ENCODE results near the gene TBC1D23.
"Not testable (repeated sequence)": the region's sequence is repeated elsewhere in the genome, so short reads cannot be mapped to it uniquely, and the experiment has no call there.

The TBC1D23 gene

GRCh38 chr3:100257586-100257985, 3.2 kb upstream of the TBC1D23 start:
- no peaks in the 10 kb centered on the region for H3K27me3 ChIP-seq (ENCODE audit: low read depth, low read length)
- H3K36me3 ChIP-seq (ENCODE audit: control insufficient read depth in 1 of 2, insufficient read depth in 2 of 2, low read length in 2 of 2): peaks cover 0 to 5% of the 10 kb centered on the region in 2 donors
- H3K4me3 ChIP-seq (ENCODE audit: low read depth in 1 of 2, low read length in 2 of 2): no peak overlapping the region
- H3K9me3 ChIP-seq (ENCODE audit: control insufficient read depth in 1 of 2, low read length in 2 of 2): no peaks in the 10 kb centered on the region
- no peak overlapping the region for H3K27ac ChIP-seq (ENCODE audit: low read length)
- peaks cover 4 to 21% of the 10 kb centered on the region in 2 donors for H3K4me1 ChIP-seq (ENCODE audit: control insufficient read depth in 1 of 2, insufficient read depth in 2 of 2, low read length in 2 of 2)

GRCh38 chr3:100260081-100260684, 609 bp upstream of the TBC1D23 start:
- no peaks in the 10 kb centered on the region for H3K27me3 ChIP-seq (ENCODE audit: low read depth, low read length)

GRCh38 chr3:100261485-100261903, 702 bp downstream of the TBC1D23 start:
- Histone ChIP-seq H3K4me3 (ENCODE audit: low read depth in 1 of 2, low read length in 2 of 2) (peak overlapping the region; percentile 94 to 96), H3K36me3 (ENCODE audit: control insufficient read depth in 1 of 2, insufficient read depth in 2 of 2, low read length in 2 of 2) (peaks cover 0 to 5% of the 10 kb centered on the region in 2 donors), H3K27ac (ENCODE audit: low read length) (peak overlapping the region; percentile 98), H3K27me3 (ENCODE audit: low read depth, low read length) (no peaks in the 10 kb centered on the region), H3K4me1 (ENCODE audit: control insufficient read depth in 1 of 2, insufficient read depth in 2 of 2, low read length in 2 of 2) (peaks cover 4 to 19% of the 10 kb centered on the region in 2 donors), H3K9me3 (ENCODE audit: control insufficient read depth in 1 of 2, low read length in 2 of 2) (no peaks in the 10 kb centered on the region)

More at GRCh38 chr3:100260081-100260684, 609 bp upstream of the TBC1D23 start:
- no peaks in the 10 kb centered on the region for H3K9me3 ChIP-seq (ENCODE audit: control insufficient read depth in 1 of 2, low read length in 2 of 2)
- H3K4me3 ChIP-seq (ENCODE audit: low read depth in 1 of 2, low read length in 2 of 2): peak overlapping the region; percentile 94 to 96
- peaks cover 0 to 5% of the 10 kb centered on the region in 2 donors for H3K36me3 ChIP-seq (ENCODE audit: control insufficient read depth in 1 of 2, insufficient read depth in 2 of 2, low read length in 2 of 2)
- H3K27ac ChIP-seq (ENCODE audit: low read length): peak overlapping the region; percentile 98
- H3K4me1 ChIP-seq (ENCODE audit: control insufficient read depth in 1 of 2, insufficient read depth in 2 of 2, low read length in 2 of 2): peaks cover 4 to 19% of the 10 kb centered on the region in 2 donors

- not testable (repeated sequence) for H3K4me3 ChIP-seq (ENCODE audit: low read depth in 1 of 2, low read length in 2 of 2); H3K27ac ChIP-seq (ENCODE audit: low read length); H3K27me3 ChIP-seq (ENCODE audit: low read depth, low read length); H3K9me3 ChIP-seq (ENCODE audit: control insufficient read depth in 1 of 2, low read length in 2 of 2); H3K36me3 ChIP-seq (ENCODE audit: control insufficient read depth in 1 of 2, insufficient read depth in 2 of 2, low read length in 2 of 2)
- peaks cover 4 to 21% of the 10 kb centered on the region in 2 donors for H3K4me1 ChIP-seq (ENCODE audit: control insufficient read depth in 1 of 2, insufficient read depth in 2 of 2, low read length in 2 of 2)
Measured at GRCh38 chr3:100262925-100263324, 2.1 kb downstream of the TBC1D23 start.

GRCh38 chr3:100263583-100263982, 2.8 kb downstream of the TBC1D23 start:
- H3K36me3 ChIP-seq (ENCODE audit: control insufficient read depth in 1 of 2, insufficient read depth in 2 of 2, low read length in 2 of 2): peaks cover 0 to 5% of the 10 kb centered on the region in 2 donors
- no peaks in the 10 kb centered on the region for H3K27me3 ChIP-seq (ENCODE audit: low read depth, low read length)
- H3K9me3 ChIP-seq (ENCODE audit: control insufficient read depth in 1 of 2, low read length in 2 of 2): no peaks in the 10 kb centered on the region
- H3K4me1 ChIP-seq (ENCODE audit: control insufficient read depth in 1 of 2, insufficient read depth in 2 of 2, low read length in 2 of 2): peaks cover 4 to 27% of the 10 kb centered on the region in 2 donors
- no peak overlapping the region for H3K27ac ChIP-seq (ENCODE audit: low read length)
- H3K4me3 ChIP-seq (ENCODE audit: low read depth in 1 of 2, low read length in 2 of 2): no peak overlapping the region

- no peaks in the 10 kb centered on the region for H3K9me3 ChIP-seq (ENCODE audit: control insufficient read depth in 1 of 2, low read length in 2 of 2)
- H3K4me1 ChIP-seq (ENCODE audit: control insufficient read depth in 1 of 2, insufficient read depth in 2 of 2, low read length in 2 of 2): peaks cover 6 to 34% of the 10 kb centered on the region in 2 donors
- no peak overlapping the region for H3K4me3 ChIP-seq (ENCODE audit: low read depth in 1 of 2, low read length in 2 of 2)
- H3K36me3 ChIP-seq (ENCODE audit: control insufficient read depth in 1 of 2, insufficient read depth in 2 of 2, low read length in 2 of 2): peaks cover 0 to 5% of the 10 kb centered on the region in 2 donors
- no peaks in the 10 kb centered on the region for H3K27me3 ChIP-seq (ENCODE audit: low read depth, low read length)
- H3K27ac ChIP-seq (ENCODE audit: low read length): no peak overlapping the region
Measured at GRCh38 chr3:100264242-100264641, 3.5 kb downstream of the TBC1D23 start.

GRCh38 chr3:100265016-100265415, 4.2 kb downstream of the TBC1D23 start:
- Histone ChIP-seq H3K4me1 (ENCODE audit: control insufficient read depth in 1 of 2, insufficient read depth in 2 of 2, low read length in 2 of 2) (peaks cover 7 to 35% of the 10 kb centered on the region in 2 donors), H3K27ac (ENCODE audit: low read length) (no peak overlapping the region), H3K27me3 (ENCODE audit: low read depth, low read length) (no peaks in the 10 kb centered on the region), H3K9me3 (ENCODE audit: control insufficient read depth in 1 of 2, low read length in 2 of 2) (no peaks in the 10 kb centered on the region), H3K4me3 (ENCODE audit: low read depth in 1 of 2, low read length in 2 of 2) (no peak overlapping the region), H3K36me3 (ENCODE audit: control insufficient read depth in 1 of 2, insufficient read depth in 2 of 2, low read length in 2 of 2) (peaks cover 0 to 5% of the 10 kb centered on the region in 2 donors)

- Histone ChIP-seq H3K27me3 (ENCODE audit: low read depth, low read length) (no peaks in the 10 kb centered on the region), H3K4me3 (ENCODE audit: low read depth in 1 of 2, low read length in 2 of 2) (no peak overlapping the region), H3K27ac (ENCODE audit: low read length) (no peak overlapping the region), H3K4me1 (ENCODE audit: control insufficient read depth in 1 of 2, insufficient read depth in 2 of 2, low read length in 2 of 2) (peaks cover 7 to 33% of the 10 kb centered on the region in 2 donors), H3K36me3 (ENCODE audit: control insufficient read depth in 1 of 2, insufficient read depth in 2 of 2, low read length in 2 of 2) (no peaks in the 10 kb centered on the region), H3K9me3 (ENCODE audit: control insufficient read depth in 1 of 2, low read length in 2 of 2) (no peaks in the 10 kb centered on the region)
Measured at GRCh38 chr3:100266531-100266930, 5.7 kb downstream of the TBC1D23 start.

GRCh38 chr3:100268156-100268555, 7.4 kb downstream of the TBC1D23 start:
- Histone ChIP-seq H3K4me3 (ENCODE audit: low read depth in 1 of 2, low read length in 2 of 2) (no peak overlapping the region), H3K9me3 (ENCODE audit: control insufficient read depth in 1 of 2, low read length in 2 of 2) (no peaks in the 10 kb centered on the region), H3K36me3 (ENCODE audit: control insufficient read depth in 1 of 2, insufficient read depth in 2 of 2, low read length in 2 of 2) (no peaks in the 10 kb centered on the region), H3K27me3 (ENCODE audit: low read depth, low read length) (no peaks in the 10 kb centered on the region), H3K4me1 (ENCODE audit: control insufficient read depth in 1 of 2, insufficient read depth in 2 of 2, low read length in 2 of 2) (peaks cover 3 to 23% of the 10 kb centered on the region in 2 donors), H3K27ac (ENCODE audit: low read length) (no peak overlapping the region)

GRCh38 chr3:100269001-100269400, 8.2 kb downstream of the TBC1D23 start:
- no peaks in the 10 kb centered on the region for H3K27me3 ChIP-seq (ENCODE audit: low read depth, low read length)
- peaks cover 3 to 17% of the 10 kb centered on the region in 2 donors for H3K4me1 ChIP-seq (ENCODE audit: control insufficient read depth in 1 of 2, insufficient read depth in 2 of 2, low read length in 2 of 2)
- H3K4me3 ChIP-seq (ENCODE audit: low read depth in 1 of 2, low read length in 2 of 2): no peak overlapping the region
- H3K9me3 ChIP-seq (ENCODE audit: control insufficient read depth in 1 of 2, low read length in 2 of 2): no peaks in the 10 kb centered on the region
- H3K36me3 ChIP-seq (ENCODE audit: control insufficient read depth in 1 of 2, insufficient read depth in 2 of 2, low read length in 2 of 2): no peaks in the 10 kb centered on the region
- peak overlapping the region; percentile 7 for H3K27ac ChIP-seq (ENCODE audit: low read length)

GRCh38 chr3:100269410-100270214, 8.8 kb downstream of the TBC1D23 start:
- H3K4me3 ChIP-seq (ENCODE audit: low read depth in 1 of 2, low read length in 2 of 2): no peak overlapping the region
- no peaks in the 10 kb centered on the region for H3K27me3 ChIP-seq (ENCODE audit: low read depth, low read length)
- H3K36me3 ChIP-seq (ENCODE audit: control insufficient read depth in 1 of 2, insufficient read depth in 2 of 2, low read length in 2 of 2): no peaks in the 10 kb centered on the region
- peak overlapping the region; percentile 7 for H3K27ac ChIP-seq (ENCODE audit: low read length)
- no peaks in the 10 kb centered on the region for H3K9me3 ChIP-seq (ENCODE audit: control insufficient read depth in 1 of 2, low read length in 2 of 2)
- H3K4me1 ChIP-seq (ENCODE audit: control insufficient read depth in 1 of 2, insufficient read depth in 2 of 2, low read length in 2 of 2): peaks cover 3 to 15% of the 10 kb centered on the region in 2 donors

All from muscle layer of duodenum (tissue), 2 donors.